HG03439 (cell line): Measurements from ENCODE around the gene KLF13.

Source experiments
- ATAC-seq: cut with Tn5 transposase; IDR thresholded peaks from one replicate; pipeline ENCODE4 v1.9.1; 2021; ENCODE audit warnings: mild to moderate bottlenecking, moderate library complexity; ENCODE audit not compliant: unreplicated experiment

Gene KLF13

GRCh38 chr15:31314380-31314779 is 12.3 kb upstream of the KLF13 start:
- ATAC-seq: no peak

- ATAC-seq: no peak
Observed at GRCh38 chr15:31316135-31316795, 10.4 kb upstream of the KLF13 start.

DNA sequence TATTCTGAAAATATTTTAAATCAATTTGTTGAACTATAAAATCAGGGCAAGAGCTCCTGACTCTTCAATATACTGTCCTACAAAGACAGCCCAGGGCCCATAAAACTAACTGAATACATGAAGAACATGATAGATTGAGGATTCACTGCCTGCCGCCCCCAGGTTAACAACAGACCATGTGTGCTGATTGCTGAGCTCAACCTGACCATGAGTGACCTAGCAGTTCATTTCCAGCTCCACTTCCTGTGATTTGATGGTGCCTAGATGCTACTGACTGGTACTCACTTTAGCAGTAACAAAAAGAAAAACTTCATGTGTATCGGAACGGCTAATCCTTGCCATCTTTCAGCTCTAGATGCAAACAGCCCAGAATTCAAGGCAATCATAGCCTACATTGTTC is 9.6 kb upstream of the KLF13 start:
- no peak for ATAC-seq

DNA sequence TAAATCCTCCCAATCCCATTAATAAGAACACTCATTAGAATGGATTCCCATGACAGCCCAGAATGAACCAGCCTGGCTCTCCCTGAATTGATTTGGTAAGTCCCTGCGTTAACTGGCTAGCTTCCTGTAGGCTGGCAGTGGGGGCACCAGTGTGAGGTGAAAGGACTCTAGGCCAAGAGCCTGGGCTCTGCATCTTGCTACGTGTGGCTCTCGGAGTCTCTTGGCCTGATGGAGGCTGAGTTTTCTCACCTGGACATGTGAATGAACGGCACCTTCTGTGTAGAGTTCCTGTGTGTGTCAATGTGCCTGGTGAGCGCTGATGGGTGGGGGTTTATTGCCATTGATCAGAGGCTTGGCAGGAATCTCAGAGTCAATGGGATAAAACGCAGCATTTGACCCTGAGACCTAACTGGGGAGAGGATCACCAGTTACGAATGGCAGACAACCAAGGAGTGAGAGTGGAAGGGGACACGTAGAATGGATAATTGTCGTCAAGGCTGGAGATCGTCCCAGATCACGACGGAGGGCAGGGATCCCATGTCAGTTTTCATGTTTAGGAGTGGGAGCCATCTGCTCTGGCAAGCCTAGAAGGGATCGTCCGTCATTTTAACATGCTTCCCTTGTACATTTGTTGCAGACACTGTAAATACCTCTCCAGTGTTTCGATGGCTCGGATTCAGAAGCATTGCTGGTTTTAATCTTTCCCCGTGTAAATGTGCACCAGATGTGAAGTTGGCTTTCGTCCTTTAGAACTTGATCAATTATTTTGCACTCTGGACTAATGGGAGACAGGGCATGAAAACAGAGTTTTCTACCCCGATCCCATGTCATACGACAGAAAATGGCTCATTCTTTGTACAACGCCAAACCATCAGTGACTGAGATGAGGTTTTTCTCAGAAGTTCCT is 9.0 kb upstream of the KLF13 start:
- no peak for ATAC-seq

- ATAC-seq: no peak
Observed at GRCh38 chr15:31318429-31318828, 8.2 kb upstream of the KLF13 start.

GRCh38 chr15:31320022-31320421 is 6.6 kb upstream of the KLF13 start:
- ATAC-seq: no peak

- ATAC-seq: no peak
Observed at GRCh38 chr15:31321418-31321817, 5.2 kb upstream of the KLF13 start.

- no peak for ATAC-seq
Observed at GRCh38 chr15:31322504-31322903, 4.1 kb upstream of the KLF13 start.

DNA sequence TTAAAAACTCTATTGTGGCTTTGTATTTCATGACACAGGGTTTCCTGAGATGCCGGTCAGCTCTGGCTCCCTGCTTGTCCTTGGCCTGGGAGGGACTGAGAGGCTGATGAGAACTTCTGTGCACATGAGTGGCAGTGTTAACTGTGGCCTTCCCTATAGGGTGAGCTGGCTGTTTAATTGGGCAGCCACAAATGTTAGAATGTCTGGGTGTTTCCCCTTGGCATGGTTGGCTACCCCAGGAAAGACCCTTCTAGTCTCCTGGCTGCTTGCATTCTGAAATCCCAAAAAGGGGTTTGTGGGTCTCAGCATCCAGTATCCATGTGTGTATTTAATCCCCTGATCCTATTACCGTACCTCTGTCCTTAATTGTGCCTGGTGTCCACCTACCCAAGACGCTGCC is 3.0 kb upstream of the KLF13 start:
- ATAC-seq: no peak

DNA sequence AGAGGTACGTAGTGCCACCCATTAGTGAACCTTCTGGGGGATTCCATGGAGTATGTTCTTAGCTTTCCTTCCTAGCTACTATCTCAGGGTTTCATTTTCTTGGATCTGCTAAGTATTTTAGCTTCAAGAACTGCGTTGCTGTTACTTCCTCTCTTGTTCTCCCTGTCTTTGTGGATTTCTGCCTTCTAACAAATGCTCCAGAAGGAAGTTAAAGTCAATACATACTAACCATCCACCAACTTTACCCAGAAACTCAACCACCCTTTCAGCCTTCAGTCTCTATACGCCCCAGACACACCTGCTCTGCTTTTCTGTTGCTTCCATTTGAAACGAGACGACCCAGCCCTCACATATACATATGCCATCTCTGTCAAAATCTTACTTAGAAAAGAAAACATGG is 2.4 kb upstream of the KLF13 start:
- no peak for ATAC-seq

DNA sequence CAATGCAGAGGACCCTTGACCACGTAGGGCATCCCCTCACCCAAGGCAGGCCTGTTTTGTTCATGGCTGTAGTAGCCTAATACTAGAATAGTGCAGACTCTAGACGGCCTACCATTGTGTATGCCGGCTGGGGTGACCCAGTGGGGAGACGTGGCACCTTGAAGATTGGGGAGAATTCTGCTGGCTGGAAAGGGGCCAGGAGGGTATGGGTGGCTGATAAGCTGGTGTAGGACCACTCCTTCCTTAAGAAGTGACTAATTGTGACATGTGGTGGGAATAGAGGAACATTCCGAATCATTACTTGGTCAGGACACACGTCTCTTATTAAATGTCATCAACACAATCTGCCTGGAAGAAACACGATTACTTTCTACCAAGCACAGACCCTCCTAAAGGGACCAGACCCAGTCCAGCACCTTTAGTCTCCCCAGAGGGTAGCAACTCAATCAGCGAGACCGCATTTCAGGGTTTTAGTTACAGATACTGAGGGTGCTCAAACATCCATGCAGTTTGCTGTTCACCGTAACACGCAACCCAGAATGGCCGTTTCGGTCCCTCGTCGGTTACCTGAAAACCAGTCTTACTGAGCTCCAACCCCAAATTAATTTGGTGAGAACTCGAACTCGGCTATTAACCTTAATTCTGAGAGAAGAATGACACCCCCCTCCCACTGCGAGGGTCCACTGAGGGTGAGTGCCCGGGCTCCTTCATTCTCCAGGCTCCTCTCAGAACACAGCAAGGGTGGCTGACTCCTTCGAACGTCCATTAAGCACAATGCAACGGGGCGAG is 1.6 kb upstream of the KLF13 start:
- no peak for ATAC-seq

- peak; percentile 3 for ATAC-seq
Observed at GRCh38 chr15:31325595-31326155, 960 bp upstream of the KLF13 start.

- ATAC-seq: no peak
Observed at GRCh38 chr15:31326875-31327668, 437 bp downstream of the KLF13 start.

DNA sequence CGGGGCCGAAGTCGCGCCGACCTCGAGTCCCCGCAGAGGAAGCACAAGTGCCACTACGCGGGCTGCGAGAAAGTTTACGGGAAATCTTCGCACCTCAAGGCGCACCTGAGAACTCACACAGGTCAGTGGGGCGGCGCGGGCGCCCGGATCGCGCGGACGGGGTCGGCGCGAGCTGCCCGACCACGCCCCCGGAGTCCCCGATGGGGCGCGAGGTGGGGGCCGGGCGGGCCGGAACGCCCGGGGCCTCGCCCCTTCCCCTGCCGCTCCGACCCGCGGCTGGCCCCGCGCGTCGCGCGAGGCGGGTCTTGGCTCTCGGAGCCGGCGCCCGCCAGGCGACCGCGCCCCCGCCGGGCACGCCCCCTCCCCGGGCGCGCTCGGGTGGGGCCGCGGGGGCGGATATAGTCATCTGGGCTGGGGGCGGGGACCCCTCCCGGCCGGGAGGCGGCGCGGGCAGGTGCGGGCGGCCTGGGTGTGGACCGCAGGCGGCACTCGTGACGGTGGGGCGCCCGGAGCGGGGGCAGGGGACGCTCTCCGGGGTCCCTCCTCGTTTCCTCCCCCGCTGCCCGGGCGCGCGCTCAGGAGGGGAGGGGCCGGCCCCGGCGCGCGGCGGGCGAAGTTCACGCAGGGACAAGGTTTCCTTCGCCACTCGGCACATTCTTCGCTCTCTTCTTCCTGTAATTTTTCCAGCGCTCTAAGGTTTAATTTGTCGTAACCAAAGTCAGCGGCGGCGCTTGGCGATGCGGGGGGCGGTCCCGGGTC is 1.2 kb downstream of the KLF13 start:
- ATAC-seq: no peak

DNA sequence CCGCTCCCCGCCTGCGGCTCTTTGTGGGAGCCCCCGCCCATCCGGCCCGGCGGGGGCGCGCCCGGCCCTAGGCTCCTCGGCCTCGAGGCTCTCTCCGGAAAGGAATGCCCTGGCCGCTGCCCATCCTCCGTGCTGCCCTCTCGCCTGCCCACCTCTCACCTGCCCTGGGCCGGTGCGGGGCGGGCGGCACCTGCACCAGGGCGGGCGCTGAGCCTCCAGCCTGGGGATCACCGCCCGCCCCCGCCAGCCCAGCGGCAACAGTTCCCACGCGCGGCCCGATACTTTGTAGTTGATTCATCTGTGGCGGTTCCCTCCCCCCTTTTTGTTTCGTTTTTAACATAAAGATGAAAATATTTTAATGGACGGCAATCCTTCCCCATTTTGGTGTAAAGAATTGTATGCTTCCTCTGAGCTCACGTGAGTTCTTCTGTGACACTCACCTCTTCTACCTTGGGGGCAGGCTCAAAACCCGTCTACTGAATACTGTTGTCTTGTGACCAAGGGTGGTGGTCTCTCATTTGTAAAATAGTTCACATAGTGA is 1.9 kb downstream of the KLF13 start:
- ATAC-seq: no peak

DNA sequence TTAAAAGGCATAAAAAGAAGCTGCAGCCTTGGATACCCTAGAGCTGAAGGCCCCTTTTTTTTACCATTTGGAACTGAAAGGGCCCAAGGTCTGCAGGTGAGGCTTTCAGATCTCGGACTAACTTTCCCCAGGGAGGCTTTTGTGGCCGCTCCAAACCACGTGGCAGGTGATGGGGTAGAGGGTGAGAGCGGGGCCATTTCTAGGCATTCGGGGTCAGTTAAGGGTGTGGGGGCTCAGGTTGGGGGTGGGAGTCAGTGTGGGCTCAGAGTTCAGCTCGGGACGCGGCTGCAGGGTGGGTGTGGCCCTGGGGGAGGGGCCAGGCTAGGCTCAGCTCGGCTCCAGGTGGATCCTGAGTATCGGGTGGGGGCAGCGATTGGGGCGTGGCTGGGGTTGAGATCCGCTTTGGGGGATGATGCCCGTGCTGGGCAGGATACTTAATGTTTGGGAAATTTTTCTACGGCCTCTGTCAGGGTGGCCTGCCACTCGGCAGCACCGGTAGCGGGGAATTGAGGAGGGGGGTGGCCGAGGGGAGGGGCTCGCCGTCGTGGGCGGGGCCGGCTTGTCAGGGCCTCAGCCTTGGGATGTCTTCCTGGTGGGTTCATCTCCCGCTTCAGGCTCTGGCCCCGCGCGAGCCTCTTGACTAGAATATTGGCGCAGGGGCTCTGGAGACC is 2.5 kb downstream of the KLF13 start:
- no peak for ATAC-seq

- no peak for ATAC-seq
Observed at GRCh38 chr15:31329640-31330010, 3.0 kb downstream of the KLF13 start.

GRCh38 chr15:31330111-31330785 is 3.6 kb downstream of the KLF13 start:
- ATAC-seq: no peak
